ENCODE data around the gene AMPD3.

Gene AMPD3

DNA sequence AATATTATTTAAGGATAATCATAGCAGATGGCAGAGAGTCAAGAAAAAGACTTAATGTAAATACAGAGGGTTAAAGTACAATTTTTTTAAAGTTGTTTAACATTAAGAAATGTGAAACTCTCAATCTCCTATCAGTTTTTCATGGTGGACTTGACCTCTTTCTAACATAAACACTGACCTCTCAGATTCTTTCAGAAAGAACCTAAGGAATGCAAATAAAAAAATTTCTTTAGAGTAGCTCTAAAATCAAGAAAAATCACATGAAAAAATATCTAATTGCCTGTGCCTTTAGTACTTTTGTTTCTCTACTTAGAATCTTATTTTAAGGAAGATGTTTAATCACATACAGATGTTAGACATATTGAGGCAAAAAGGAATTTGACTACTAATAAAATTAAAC is 73.1 kb downstream of the AMPD3 start:
- DNase-seq (ENCODE audit: low read depth in 1 of 2, low spot score in 1 of 2) = no peak

DNA sequence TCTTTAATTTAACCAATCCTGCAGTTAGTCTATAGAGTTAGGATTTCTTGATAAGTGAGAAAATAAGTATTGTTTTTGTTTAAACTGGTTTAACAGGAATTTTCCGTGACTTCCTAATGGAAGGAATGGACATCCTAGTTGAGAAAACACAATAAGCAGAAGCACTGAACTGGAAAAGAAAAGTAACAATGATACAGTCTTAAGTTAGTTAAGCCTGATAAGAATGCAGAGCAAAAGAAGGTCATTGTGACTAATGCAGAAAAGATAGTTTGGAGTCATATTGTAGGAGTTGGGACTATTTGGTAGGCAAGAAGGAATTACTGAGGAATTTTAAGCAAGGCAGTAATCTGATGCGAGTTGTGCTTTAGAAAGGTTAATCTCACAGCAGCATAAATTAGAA is 74.2 kb downstream of the AMPD3 start:
- DNase-seq (ENCODE audit: low read depth in 1 of 2, low spot score in 1 of 2) = no peak

DNA sequence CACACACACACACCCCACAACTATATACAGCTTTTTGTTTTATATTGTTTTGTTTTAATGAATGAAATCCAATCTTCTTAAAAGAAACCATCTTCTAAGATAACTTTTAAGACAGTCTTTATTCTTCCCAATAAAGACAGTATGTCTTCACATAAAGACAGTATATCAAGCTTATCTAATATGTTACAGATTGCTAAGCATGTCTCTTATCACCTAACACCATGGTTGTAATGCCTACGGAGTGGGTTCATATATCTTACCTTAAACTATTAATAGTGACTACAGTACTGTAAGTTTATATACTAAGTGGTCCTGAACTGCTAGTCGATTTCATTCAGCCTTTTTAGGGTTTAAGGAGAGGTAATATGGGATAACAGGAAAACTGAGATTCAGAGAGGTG is 77.5 kb downstream of the AMPD3 start:
- no peak for DNase-seq (ENCODE audit: low read depth in 1 of 2, low spot score in 1 of 2)

DNA sequence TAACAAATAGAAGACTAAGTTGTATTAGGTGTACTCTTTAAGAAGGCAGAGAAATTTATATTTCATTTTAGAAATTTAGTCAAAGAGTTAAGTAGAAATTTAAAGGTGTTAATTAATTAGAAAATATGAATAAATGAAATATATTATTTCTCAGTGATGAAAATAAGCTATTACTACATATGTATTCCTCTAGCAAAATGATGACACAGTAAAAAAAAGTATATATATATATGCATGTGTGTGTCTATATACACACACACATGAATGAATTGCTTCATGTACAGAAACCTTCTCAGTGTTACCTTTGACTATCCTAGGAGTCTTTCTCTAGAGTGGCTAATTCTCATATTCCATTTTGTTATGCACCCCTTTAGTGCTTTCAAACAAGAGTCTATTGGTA is 78.3 kb downstream of the AMPD3 start:
- no peak for DNase-seq (ENCODE audit: low read depth in 1 of 2, low spot score in 1 of 2)

DNA sequence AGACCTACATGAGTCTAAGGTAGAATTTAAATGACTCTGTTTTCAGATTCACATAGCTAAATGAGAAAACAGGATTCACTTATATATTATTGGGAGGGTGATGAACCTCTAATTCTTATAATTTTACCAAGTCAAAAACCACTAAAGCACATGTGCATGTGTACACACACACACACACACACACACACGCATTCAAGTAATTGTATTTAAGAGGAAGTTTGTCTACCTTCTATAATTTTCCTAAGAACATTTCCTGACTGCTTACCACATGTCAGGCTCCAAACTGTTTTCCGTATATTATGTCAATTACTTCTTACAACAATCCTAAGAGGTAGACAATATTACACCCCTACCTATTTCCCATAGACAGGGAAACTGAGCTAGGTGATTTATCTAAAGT is 79.3 kb downstream of the AMPD3 start:
- DNase-seq (ENCODE audit: low read depth in 1 of 2, low spot score in 1 of 2) = no peak

DNA sequence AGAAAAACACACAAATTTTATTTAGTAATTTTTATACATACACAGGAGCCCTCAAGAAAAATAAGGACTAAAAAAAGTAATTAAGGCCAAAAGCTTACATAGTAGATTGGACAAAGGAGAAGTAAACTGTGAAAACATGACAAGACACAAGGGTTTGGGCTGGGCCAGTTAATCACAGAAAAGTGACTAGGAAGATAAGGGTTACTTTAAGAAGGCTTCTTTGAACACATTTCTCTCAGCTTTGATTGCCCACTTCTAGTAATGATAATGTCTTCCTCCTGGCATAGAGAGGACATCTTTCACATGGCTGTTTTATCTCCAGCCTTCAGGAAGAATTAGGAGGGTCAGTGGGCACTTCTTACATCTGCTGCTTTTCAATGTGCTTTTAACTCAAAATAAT is 82.5 kb downstream of the AMPD3 start:
- no peak for DNase-seq (ENCODE audit: low read depth in 1 of 2, low spot score in 1 of 2)

DNA sequence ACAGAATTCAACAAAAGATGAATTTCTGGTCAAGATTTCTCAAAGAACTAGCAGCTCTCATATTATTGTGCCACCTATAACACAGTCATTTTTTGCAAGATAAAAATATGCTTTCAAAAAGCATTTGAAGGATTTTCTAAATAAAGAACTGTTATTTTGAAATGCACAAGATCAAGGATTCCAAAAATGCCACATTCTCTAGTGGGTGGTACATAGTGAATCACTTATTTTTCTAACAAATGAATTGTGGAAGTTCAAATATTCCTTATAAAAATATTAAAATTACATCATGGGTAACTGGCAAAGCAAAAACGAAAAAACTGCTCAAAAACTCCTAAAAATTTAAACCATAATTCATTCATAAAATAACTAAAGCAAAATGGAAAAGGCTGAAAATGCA is 83.9 kb downstream of the AMPD3 start:
- no peak for DNase-seq (ENCODE audit: low read depth in 1 of 2, low spot score in 1 of 2)

DNA sequence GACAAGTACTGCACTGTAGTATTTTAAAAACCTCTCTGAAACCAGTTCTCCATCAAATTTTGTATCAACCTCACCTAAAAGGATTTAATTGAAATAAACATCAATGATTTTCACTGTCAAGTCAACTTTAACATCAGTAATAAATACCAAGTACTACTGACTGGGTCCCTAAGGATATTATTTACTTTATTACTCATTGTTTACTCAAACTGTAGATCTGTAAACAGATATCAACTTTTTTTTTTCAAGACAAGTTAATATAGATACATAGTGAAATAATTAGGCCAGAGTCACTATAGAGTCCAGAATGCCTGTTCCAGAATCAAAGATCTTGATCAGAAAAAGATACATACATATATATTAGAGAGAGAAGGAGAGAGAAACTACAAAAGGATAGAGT is 84.3 kb downstream of the AMPD3 start:
- DNase-seq (ENCODE audit: low read depth in 1 of 2, low spot score in 1 of 2) = no peak

DNA sequence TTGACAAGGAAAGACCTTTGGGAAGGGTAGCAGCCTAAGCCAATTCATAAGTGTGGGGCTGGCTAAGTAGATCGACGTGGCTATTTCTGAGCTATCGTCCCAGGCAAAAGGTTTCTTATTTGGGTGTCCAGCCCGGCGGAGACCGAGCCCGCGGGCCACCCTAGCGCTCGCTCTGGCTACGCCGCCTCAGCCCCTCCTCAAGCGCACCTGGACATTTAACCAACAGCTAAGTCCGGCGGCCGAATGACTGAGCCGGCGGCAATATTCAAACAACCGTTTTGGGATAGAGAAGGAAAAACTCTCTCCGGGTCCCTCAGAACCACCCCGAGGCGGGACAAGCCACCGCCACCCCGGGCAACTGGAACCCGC is 85.5 kb downstream of the AMPD3 start:
- DNase-seq (ENCODE audit: low read depth in 1 of 2, low spot score in 1 of 2) = no peak

DNA sequence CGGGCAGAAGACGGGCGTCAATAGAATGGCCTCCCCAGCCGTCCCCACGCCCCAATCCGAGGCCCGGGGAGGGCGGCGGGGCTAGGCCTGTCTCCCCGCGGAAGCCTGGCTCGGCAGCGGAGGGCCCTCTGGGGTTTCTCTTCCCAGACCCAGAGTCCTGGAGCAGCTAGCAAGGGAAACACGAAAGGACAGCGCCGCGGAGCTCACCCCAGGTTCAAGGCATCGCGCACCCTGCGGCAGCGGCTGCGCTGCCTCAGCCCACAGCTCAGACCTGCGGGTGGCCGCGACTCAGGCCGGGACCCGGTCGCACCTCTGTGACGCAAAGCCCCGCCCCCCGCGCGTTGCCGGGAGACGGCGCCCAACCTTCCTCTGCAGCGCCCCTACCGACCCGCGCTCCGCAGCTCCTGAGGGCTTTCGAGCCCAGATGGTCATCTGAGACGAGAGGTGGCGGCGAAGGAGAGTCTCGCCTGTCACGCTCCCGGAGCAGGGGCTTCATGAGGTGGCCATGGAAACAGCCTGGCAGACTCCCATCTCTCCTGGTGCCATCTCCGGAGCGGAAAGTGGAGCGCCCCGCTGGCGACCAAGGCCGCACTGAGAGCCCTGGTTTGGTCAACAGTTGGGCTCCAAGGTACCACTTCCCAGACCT is 86.0 kb downstream of the AMPD3 start, which contains the start of gene RNF141:
Gene RNF141 (minus strand): TSS at position 273 of the 646 bp plus-strand sequence. CDS start 7,029 bp downstream, outside the sequence.
- peak; percentile 93 for DNase-seq (ENCODE audit: low read depth in 1 of 2, low spot score in 1 of 2)

DNA sequence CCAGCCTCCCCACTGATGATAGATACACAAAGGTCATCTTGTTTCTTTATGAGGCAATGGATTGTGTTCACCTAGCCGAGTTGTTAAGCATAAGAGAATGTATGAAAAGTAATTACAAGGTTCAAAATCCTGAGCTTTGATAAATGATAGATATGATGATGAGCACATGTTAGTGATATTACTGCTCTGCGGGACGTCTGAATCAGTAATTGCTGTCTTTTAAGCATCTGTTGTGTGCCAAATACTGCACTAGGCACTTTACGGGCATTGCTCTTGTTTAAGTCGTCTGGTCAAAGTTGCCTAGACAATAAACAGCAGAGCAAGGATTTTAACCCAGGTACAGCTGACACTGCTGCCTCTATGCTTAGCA is 86.5 kb downstream of the AMPD3 start:
- no peak for DNase-seq (ENCODE audit: low read depth in 1 of 2, low spot score in 1 of 2)

DNA sequence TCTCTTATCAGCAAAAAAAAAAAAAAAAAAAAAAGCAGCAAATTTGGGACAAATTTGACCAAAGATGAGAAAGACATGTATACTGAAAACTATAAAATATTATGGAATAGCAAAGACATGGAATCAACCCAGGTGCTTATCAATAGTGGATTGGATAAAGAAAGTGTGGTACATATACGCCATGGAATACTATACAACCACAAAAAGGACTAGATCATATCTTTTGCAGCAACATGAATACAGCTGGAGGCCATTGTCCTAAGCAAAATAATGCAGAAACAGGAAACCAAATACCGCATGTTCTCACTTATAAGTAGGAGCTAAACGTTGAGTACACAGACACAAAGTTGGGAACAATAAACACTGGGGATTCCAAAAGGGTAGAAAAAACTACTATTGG is 87.7 kb downstream of the AMPD3 start:
- DNase-seq (ENCODE audit: low read depth in 1 of 2, low spot score in 1 of 2) = no peak

DNA sequence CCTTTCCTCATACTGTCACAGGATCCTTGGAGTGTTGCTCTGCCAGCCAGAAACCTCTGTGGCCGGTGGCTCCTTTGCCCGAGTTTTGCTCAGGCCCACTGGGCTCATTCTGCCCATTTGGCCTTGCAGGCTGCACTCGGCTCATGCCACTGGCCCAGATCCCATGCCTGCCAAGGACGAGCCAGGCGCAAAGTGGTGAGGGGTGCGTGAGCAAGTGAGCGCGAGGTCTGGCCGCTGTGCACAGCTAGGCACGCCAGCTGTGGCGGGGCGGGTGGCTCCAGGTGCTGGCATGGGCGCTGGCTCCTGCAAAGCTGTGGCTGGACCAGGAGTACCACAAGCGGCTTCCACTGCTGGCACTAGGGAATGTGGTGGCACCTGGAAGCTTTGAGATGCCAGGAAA is 88.7 kb downstream of the AMPD3 start:
- no peak for DNase-seq (ENCODE audit: low read depth in 1 of 2, low spot score in 1 of 2)

DNA sequence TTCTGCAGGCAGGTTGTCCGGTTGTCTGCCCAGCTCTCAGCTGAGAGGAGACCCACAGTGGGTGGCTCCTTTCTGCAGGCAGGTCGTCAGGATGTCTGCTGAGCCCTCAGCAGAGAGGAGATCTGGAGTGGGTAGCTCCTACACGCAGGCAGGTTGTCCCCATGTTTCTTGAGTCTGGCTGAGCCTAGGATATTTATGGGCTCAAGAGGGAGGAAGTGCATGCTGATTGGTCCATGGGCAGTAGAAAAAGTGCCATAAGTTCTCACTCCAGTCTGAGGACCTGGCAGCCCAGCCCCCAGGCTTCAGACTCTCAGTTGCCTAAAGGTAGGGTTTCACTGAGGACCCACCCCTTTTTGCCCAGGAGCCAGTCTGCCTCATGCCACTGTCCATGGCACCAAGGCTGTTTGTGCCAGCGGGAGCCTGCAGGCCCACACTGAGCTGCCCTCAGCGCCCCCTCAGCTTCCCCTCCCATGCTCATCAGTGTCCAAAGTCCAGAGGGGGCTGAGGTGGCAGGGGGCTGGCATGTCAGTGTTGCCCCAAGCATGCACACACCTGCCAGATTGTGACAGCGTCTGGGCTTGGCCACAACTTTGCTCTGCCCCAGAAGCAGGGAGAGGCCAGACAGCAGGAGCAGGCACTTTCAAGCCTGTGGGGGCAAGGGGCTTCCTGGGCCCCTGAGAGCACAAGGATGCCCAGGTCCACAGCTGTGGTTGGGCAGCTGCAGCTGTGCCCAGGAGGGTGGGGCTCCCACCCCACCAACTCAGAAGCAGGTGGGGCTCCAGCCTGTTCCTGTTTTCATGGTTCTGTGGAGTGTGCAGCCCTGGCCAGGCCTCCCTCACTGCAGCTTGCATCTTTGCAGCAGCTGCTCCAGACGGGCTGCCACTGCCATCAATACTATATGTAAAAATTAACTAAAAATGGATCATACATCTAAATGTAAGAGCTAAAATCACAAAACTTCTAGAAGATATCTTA is 89.7 kb downstream of the AMPD3 start:
- no peak for DNase-seq (ENCODE audit: low read depth in 1 of 2, low spot score in 1 of 2)

DNA sequence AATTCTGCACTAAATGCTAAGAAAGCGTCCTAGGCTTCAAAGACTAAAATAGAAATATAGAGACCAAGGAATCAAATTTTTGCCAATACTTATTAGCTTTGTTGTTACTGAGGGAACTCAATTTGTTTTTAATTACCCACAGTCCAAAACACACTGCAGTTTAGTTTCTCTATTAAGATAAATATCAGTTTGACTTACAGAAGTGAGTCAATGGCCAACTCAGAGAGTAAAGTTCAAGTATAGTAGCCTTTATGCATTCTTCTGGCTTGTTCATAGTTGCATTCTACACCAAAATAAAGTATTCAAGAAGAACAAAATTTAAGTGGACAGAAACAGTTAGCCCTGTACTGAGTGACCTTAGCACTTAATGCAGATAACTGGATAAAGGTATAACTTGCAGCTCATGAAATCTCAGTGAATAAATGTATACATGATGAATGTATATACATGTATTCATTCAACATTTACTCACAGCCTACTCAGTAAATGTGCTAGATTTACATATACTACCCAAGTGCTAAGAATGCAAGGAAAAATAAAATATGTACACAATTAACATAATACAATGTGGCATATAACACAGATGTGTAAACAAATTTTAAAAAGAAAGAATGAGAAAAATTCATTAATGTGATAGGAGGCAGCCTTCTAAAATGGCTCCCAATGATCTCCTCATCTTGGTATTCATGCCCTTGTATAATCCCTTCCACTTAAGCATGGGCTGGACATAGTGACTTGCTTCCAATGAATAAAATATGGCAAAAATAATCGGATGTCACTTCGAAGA is 95.6 kb downstream of the AMPD3 start:
- DNase-seq (ENCODE audit: low read depth in 1 of 2, low spot score in 1 of 2) = no peak

DNA sequence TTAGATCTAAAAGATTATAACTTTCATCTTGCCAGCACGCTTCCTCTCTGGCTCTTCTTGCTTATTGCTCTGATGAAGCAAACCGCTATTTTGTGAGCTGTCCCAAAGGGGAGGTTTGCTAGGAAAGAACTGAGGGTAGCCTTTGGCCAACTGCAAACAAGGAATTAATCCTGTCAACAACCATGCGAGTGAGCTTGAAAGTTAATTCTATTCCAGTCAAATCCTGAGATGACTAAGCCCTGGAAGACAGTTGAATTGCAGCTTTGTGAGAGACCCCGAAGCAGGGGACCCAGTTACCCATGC is 96.2 kb downstream of the AMPD3 start:
- no peak for DNase-seq (ENCODE audit: low read depth in 1 of 2, low spot score in 1 of 2)

DNA sequence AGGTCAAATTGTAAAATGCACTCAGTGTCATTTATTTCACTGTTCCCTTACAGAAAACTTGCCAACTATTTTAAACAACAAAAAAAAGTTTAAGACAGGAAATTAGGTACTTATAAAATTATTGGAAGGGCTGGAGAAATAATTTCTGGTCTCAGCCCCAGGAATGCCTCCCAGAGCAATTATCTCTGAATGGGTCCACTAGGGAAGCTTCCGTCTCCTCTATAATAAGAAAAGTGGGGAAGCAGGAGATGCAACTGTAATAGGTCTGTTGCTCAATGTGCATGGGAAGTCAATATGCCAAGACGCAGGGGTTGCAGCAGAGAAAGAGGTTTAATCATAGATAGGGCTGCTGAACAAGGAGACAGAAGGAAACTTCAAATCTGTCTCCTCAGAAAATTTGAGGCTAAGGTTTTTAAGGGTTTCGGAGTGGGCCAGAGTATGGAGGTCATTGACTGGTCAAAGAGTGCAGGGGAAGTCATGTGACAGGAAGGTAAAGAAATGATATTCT is 96.8 kb downstream of the AMPD3 start:
- no peak for DNase-seq (ENCODE audit: low read depth in 1 of 2, low spot score in 1 of 2)

DNA sequence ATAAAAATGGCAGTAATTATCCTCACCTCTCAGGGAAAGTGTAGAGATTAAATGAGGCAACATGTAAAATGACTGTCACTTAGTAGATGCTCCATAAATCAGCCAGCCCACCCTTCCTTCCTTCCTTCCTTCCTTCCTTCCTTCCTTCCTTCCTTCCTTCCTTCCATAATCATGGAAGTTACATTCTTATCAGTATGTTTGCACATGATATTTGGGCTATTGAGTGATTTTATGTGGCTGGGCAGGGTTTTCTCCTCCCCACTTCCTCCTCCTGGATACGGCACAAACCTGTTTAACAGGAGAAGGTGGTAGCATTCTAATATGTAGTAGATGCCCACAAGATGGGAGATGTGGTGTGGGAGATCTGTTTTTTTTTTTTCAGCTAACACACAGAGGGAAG is 101.5 kb downstream of the AMPD3 start:
- no peak for DNase-seq (ENCODE audit: low read depth in 1 of 2, low spot score in 1 of 2)
